ENCODE measurements around the gene TBC1D17.

DNA sequence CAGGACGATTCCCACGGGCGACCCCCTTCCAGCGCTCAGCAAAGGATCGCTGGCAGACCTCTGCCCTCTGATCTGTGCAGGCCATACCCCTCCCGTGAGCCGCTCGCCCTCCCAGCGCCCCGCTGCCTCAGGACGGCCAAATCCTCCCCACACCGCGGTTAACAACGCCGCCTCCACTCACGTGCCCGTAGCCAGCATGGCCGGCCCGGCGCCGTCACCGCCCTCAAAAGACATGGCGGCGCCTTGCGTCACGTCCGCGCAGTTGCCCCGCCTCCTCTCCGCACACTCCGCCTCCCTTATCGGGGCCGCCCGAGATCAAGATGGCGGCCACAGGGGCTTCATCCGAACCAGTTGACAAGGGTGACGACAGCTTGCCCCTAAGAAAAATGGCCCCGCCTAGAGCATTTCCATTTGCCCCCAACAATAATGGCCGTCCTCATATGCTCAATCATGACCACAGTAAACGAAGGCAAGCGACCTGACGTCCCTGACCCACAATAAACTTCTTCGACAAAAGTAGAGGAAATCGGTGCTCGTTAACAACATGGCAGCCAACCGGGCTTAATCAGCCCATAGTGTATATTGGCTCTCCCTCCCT is 981 bp upstream of the TBC1D17 start:
- TF ChIP-seq, protein P1, sequence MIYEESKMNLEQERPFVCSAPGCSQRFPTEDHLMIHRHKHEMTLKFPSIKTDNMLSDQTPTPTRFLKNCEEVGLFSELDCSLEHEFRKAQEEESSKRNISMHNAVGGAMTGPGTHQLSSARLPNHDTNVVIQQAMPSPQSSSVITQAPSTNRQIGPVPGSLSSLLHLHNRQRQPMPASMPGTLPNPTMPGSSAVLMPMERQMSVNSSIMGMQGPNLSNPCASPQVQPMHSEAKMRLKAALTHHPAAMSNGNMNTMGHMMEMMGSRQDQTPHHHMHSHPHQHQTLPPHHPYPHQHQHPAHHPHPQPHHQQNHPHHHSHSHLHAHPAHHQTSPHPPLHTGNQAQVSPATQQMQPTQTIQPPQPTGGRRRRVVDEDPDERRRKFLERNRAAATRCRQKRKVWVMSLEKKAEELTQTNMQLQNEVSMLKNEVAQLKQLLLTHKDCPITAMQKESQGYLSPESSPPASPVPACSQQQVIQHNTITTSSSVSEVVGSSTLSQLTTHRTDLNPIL (CRISPR knock-in tag; IDR thresholded peaks at IDR 0.05; ENCODE audit: low read depth) = no peak
- TF ChIP-seq ZFP3 (CRISPR knock-in tag; IDR thresholded peaks at IDR 0.05) (0 out of 2 replicates have a peak, but pooled peaks have one; percentile 36), PATZ1 (CRISPR knock-in tag; IDR thresholded peaks at IDR 0.05; ENCODE audit: borderline replicate concordance) (no peak), OSR1 (CRISPR knock-in tag; IDR thresholded peaks at IDR 0.05) (no peak), POU6F1 (CRISPR knock-in tag; IDR thresholded peaks at IDR 0.05; ENCODE audit: borderline replicate concordance, low read depth) (no peak)

Measured in SK-N-SH treated with all-trans-retinoic acid at 6 μM for 48 hours (cell line).